ENCODE data around the gene TMEM132C.

Gene TMEM132C

DNA sequence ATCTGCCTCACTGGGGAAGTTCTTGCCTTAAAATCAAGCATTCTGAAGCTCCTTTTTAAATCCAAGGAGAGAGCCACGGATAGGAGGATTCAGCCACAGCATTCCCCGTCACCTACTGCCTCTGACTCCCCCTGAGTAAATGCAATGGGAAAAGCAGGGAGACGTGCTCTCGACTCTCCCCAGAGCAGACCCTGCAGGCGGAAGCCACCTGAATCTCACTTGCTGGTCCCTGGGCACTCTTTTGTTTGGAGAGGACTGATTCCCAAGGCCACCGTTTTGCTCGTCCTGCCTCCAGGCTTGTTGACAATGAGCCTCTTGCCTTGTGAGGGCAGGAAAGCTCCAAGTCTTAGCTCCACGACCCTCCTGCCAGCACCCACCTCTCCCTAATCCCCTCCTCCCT, 352.3 kb downstream of the TMEM132C start:
- no peak for DNase-seq

DNA sequence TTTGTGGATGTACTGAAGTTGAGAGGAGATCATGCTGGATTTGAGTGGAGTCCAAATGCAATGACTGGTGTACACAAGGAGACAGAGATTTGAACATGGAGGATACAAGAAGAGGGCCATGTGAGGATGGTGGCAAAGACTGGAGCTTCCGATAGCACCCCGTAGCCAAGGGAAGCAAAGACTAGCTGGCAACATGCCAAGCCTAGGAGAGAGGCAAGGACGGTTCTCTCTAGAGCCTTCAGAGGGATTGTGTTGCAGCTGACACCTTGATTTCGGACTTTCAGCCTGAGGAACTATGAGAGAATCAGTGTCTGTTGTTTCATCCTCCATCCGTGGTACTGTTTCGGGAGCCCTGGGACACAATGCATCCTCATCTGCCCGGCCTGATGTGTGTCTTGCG, 354.3 kb downstream of the TMEM132C start:
- DNase-seq, result no peak

DNA sequence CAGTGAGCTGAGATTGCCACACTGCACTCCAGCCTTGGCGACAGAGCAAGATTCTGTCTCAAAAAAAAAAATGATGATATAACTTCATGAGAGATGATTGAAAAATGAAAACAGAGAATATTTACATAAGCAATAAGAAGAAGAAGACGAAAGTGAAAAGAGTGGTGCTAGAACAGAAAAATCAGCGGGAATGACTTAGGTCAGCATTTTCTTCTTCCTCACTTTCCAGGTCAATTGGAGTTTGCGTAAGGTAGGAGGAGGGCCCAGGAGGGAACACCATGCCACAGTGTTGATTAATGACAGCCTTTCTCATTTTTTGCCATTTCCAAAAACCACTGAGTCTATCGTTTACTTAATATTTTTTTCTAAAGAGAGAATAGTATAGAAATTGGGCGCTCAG, 356.8 kb downstream of the TMEM132C start:
- DNase-seq, result no peak

DNA sequence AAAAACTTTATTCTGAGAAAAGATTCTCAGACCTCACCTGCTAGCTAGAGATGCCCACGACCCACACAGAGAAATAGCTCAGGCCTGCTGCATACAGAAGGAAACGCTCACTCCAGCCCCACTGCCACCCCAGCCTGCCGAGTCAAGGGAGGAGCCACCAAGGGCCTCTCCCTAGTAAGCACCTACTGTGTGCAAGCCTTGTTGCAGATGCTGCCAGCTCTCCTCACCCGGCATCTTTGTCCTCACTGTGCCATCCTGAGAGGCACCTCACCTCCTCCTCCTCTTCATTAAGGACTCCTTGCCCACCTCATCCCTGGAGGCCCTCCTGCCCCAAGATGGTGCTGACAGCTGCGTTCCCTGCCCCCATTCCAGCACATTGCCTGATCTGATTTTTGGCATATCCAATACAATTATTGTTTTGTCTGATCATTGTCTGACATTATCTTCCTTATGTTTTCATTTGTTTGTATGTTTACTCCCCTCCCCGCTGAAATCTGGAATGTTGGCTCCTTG, 359.9 kb downstream of the TMEM132C start:
- no peak for DNase-seq

DNA sequence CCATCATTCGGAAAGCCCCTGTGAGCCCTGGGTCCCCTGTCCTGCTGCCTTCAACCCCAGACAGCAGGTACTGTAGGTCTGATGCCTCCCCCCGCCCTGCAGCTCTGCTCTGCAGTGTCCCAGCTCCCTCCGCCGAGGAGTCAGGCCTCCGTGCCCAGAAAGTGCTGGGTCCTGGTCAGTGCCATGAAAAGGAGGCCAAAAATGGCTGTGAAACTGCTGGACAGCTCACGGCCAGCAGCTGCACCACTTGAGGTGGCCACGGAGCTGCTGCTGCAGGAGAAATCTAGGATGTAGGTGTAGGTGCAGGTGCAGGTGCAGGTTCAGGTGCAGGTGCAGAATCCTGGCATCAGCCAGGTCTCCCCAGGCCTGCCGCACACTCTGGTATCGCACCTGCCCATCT, 360.7 kb downstream of the TMEM132C start:
- no peak for DNase-seq

DNA sequence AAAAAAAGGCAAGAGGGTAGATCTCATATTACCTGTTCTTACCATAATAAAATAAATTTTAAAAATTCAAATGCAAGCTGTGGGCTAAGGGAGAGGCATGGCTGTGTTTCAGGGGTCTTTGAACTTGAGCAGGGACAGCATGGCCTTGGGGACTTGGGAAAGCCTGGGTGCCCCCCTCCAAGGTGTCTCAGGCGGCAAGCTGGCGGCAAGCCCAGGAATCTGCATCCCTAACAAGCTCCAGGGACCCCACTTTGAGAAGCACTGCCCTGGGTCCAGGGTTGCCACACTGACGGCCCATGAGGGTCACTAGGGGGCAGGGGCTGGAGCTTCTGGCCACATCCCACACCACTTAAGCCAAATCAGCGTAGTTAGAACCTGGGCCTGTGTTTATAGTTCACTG, 363.0 kb downstream of the TMEM132C start:
- no peak for DNase-seq

DNA sequence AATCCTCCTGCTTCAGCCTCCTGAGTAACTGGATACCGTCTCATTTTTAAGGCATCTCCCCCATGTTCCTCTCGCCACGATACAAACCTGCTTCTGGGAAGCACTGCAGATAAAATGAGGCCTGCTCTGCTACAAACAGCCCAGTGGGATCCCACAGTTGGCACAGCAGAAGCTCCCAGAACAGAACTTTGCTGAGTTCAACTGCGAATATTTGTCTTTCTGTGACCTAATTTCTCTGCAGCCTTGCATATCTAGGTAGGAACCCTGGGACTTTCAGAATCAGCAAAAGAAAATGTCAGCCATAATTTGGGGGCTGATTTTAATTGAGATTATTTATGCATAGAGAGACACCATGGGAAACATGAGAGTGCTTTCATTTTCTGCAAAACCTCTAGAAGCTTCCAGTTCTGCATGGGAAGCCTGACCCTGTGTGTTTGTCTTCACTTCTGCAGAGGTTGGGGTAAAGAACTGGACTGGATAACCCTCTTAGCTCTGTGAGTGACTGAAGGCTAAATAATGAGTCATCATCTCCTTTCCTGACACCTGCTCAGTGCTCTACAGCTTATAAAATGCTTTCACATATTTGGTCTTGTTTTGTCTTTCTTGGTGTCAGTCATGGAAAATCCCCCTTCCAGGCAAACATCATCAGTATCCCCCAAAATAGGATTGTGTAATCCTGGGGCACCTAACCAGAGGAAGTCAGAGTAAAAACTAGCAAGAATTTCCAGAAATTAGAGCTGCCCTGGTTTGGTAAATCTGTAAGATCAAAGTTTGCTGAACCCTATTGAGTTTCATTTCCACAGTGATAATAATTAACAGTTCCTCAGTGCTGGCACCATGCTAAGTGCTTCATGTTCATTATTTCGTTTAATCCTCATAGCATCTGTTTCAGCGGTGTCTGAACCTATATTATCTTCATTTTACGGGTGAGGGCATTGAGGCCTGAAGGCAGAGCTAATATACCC, 371.0 kb downstream of the TMEM132C start:
- no peak for DNase-seq

DNA sequence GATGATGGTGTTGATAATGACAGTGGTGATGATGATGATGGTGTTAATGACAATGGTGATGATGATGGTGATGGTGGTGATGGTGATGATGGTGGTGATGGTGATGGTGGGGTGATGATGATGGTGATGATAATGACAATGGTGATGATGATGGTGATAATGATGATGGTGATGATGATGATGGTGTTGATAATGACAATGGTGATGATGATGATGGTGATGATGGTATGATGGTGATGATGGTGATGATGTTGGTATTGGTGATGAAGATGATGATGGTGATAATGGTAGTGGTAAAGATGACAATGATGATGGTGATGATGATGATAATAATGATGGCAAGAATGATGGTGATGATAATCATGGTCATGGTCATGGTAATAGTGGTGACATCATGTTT, 372.1 kb downstream of the TMEM132C start:
- DNase-seq, result no peak

DNA sequence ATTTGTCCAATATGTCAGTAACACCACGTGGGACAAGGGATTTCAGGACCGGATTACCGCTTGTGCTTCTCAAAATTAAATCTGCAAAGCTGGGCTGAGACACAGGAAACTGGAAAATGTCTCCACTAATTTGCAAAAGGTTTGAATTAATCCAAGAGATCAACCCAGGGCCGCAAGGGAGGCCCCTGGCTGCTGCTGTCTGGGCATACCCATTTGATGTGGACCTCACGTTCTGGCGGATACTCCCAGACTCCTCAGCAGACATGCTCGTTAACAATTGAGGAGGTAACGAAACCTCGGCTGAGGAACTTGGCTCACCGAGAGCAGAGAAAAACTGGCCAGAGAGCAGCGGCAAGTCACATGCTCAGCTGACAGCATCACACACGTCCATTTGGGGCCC, 376.2 kb downstream of the TMEM132C start:
- DNase-seq, result no peak

DNA sequence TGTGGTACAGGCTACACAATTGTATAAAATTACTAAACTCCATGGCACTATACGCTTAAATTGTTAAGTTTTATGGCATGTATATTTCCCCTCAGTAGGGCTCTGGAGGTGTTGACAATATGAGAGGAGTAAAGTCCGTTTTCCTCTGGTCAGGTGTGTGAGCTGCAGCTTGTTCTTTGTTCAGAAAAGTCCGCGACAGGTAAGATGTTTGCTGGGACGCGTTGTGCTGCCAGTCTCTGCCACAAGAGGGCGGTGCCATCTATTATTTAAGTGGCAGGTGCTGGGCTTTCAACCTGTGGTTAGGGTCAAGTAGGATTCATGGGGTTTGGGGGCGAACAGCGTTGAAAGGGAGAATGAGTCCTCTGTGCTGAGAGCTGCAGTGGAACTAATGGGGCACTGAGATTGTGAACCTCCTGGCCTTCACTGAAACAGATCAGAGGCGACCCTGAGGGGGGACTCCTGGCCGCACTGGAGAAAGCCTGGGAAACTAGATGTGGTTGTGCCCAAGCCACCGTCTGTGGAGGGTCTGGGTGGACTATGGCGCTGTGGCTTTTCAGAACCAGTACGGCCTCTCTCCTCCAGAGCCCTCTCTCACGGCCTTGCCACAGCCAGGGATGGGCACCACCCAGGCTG, 377.8 kb downstream of the TMEM132C start:
- peak; percentile 31 for DNase-seq

DNA sequence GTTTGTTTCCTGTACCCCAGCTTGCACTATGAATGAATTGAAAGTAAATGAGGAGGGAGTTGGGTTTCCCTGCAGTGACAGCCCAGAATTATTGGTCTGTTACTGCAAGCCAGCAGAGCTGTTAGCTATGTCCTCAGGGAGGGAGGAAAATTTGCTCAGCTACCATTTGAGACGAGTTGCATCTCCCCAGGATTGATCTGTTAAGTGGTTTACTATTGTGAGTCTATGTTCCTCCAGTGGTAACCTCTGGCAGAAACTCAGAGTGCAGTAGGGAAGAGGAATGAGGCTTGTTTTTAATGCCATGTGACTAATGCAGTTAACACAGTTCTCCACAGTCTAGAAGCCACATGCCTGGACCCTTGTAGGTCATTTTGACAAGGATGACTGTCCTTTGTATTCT, 382.9 kb downstream of the TMEM132C start:
- no peak for DNase-seq

DNA sequence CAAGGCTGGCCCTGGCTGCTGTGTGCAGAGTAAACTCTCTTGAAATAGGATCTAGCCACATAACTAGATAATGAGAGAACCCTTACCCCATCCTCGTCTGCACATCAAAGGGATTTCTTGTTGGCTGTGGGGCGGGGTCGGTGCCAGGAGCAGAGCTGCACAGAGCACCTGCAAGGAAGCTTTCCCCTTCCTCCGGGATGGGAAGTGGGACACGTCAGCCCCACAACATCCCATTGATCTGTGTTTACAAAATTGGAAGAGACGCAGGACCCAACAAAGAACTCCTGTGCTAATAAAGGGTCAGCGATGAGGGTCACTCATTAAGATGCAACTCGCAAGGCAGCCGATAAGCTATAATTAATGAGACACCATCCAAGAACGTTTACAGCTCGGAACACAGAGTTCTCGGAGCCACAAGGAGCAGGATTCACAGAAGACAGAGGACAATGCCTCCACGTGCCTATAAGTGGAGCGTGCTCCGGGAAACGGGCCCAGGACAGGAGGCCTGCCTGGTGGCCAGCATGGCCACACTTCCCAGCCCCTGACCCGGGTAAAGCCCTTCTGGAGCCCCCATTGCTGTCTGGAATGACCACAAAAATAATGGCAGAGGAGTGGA, 385.3 kb downstream of the TMEM132C start:
- no peak for DNase-seq

DNA sequence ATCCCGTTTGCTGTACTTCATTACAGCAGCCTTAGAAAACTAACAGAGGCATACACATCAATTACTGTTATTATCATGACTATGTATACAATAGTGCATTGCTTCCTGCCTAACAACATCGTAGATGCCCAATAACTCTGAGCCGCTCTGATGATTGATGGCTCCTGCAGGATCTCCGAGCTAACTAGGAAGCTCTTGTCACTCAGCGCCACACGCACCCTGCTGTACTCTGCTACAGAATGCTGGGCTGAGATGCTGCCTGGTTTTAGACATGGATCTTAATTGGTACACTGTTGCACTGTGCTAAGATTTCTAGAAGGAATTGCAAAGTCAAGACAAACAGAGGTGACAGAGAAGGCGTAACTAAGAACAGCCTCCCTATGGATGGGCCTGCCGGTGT, 387.5 kb downstream of the TMEM132C start:
- no peak for DNase-seq

DNA sequence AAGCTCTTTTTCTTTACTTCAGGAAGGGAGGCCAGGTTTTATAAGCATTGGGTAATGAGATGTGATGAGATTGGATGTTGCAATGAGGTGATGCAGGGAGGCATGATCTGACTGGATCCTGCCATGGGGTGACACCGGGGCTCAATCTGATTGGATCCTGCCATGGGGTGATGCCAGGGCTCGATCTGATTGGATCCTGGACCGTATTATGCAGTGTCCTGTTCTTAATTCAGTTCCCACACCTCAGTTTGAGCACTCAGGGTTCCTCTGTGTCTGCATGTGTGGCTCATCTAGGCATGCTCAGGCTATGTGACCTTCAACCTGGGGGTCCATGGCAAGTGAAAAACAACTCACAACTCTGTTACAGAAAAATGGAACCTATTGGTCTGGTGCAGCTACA, 390.4 kb downstream of the TMEM132C start:
- DNase-seq, result no peak

DNA sequence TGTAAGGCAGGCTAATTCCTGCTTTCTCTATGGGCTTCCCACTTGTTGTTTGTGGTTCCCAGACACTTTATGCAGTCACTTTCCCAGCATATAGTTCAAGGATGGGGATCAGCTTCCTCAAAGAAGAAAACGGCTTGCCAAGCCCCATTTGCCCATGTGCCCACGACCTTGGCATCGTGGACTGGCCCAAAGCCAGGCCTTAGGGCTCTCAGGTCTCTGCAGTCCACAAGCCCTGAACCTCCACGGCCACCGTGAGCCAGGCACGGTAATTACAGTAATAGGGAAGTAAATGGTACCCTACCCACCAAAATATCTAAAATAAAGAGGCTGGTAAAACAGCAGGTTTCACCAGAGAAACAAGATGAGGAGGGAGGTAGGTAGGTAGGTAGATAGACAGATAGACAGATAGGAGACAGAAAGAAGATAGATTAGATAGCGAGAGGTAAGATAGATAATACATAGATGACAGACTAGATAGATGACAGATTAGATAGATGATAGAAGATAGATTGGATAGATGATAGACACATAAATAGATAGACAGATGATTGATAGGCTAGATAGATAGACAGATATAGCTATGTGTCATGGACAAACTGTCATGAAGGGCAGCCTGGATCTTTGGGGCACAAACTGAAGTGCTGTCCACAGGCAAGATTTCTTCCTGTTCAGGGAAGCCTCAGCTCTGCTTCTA, 393.7 kb downstream of the TMEM132C start:
- DNase-seq, result no peak

DNA sequence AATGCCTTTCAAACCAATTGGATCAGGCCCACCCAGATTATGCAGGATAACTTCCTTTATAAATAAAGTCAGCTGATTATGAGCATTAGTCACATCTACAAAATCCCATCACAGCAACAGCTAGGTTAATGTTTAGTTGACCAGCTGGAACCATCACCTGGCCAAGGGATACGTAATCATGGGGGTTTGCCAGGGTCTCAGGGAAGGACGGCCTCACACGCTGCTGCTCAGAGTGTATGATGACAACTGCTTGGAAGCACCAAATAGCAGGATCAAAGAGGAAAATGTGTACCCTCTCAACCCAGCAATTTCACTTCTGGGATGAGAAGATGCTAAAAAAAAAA, 394.2 kb downstream of the TMEM132C start:
- DNase-seq, result no peak

DNA sequence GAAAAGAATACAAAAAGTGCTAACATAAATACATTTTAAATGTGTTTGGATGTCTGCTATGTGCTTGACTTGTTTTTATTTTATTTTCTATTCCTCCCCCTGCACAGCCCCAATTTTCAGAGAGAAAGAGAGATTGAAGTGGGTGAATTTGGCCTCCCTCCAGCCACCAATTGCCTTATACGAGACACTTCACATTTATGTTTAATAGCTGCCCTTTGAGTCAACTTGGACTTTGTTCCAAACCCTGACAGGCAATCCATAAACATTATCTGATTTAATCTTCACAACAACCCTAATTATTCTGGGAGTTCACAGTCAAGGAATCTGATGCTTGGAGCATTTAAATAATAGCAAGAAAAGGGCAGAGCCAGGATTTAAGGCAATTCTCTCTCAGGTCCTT, 395.1 kb downstream of the TMEM132C start:
- DNase-seq, result no peak

DNA sequence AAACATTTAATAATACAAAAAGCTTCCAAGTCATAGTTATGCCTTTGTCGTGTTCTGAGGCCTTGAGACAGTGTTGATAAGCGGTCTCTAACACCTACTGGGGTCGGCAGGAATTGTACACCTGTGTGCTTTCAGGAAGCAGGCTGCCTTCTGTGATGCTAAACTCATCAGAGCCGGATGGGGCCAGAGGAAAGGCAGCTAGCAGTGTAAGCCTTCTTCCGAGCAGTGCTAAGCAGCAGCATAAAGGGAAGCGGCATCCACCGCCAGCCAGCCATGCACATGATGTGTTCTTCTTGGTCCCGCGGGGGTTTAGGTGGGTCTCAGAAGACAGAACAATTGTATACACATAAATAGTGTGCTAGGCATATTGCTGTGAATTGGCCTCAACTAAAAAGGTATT, 397.5 kb downstream of the TMEM132C start:
- DNase-seq, result no peak

DNA sequence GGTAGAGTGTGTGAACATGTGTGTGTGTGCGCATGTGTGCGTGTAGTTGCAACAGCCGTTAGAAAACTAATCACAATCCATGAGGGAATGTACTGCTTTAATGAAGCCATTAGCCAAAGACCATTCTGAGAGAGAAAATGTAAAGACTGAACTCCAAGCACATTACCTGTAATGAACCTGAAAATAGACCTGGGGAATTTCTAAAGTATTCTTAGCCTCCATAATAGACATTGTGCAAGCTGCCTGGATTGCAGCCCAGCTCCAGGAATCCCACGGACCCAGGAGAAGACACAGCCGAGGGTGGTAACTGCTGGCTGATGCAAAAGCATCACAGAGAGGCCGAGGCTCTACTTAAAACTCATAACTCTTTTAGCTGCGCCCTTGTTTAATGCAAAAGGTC, 400.2 kb downstream of the TMEM132C start:
- DNase-seq, result no peak

DNA sequence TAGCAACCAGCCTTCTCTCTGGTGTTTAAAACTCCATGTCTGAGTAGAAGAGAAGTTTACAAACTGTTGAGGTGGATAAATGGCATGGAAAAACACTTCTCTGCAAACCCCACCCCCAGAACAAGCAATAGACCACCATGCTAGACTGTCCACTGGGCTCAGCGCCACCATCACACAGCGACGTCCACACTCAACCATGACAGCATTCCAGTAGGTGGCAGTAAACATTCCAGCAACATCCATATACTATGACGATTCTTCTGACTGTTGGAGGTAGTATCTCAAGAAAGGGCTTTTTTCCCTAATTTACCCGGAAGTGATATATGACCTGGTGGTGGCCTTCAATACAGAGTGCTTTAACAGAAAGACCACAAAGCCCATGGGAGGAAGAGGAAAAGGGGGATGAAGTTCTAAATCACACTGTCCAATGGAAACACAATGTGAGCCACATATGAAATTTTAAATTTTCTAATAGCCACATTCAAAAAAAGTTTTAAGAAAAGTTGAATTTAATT, 404.6 kb downstream of the TMEM132C start:
- no peak for DNase-seq

DNA sequence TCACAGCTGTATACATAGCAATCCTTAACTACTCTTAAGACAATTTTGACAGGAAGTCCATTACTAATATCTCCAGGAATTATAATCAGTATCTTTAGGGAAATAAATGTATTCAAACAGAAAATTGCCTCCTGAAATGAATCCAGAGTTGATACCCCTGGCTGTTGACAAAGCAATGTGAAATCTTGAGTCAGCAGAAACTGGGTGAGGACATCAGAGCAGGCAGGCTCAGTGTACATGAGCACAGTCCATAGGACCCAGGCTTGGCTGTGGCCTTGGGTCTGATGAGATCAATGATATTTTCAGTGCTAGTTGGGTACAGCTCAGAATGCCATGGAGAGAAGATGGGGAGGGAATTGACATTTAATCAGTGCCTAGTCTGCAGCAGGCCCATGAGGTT, 405.5 kb downstream of the TMEM132C start:
- no peak for DNase-seq

DNA sequence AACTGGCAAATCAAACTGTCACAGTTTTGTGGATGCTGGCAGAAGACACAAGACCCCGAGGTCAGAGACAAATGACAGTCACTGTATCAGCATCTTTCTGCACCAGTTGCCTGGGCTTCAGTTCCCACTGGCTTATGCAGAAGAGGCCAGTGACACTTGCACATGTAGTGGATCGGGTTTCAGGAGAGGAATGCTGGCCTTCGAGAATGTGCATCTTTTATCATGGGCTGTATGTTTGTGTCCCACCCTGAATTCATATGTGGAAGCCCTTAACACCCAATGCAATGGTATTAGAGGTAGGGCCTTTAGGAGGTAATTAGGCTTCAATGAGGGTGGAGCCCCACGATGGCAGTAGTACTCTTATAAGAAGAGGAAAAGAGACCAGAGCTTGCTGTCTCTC, 405.9 kb downstream of the TMEM132C start:
- no peak for DNase-seq

DNA sequence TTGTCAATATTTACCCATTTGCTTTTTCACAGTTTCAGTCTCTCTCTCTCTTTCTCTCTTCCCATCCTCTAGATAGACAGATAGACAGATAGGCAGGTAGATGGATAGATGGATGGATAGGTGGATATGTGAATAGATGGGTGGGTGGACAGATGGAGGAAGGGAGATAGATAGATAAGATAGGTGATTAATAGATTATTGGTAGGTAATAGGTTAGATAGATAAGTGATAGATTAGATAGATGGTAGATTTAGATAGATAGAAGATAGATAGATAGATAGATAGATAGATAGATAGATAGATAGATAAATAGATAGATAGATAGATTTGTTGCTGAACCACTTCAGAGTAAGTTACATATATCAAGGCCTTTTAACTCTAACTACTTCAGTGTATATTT, 408.6 kb downstream of the TMEM132C start:
- DNase-seq, result no peak
